Measurements from ENCODE around the gene CNTN4.

- no peak for TF ChIP-seq FOXM1 (IDR thresholded peaks at IDR 0.05; ENCODE audit: borderline replicate concordance)
- no peak for TF ChIP-seq BHLHE40 (IDR thresholded peaks at IDR 0.05; ENCODE audit: borderline replicate concordance)
- no peak for TF ChIP-seq PKNOX1 (IDR thresholded peaks at IDR 0.05)
- TF ChIP-seq SP1 (IDR thresholded peaks at IDR 0.05): no peak
- no peak for TF ChIP-seq FOXA1 (IDR thresholded peaks at IDR 0.05)
- TF ChIP-seq ARNT (IDR thresholded peaks at IDR 0.05): no peak
- TF ChIP-seq SUZ12 (IDR thresholded peaks at IDR 0.05): no peak
- TF ChIP-seq L3MBTL2 (conservative IDR thresholded peaks at IDR 0.05): no peak
These were observed 470.3 kb downstream of the CNTN4 start for GRCh38 chr3:2568929-2569328.

All from HEK293T (cell line).